HG03159 (cell line): ENCODE measurements around the gene C5orf15.

Experiments used
- ATAC-seq: cut with Tn5 transposase; IDR thresholded peaks from one replicate; pipeline ENCODE4 v1.9.1; 2021; ENCODE audit warnings: mild to moderate bottlenecking, moderate library complexity; ENCODE audit not compliant: unreplicated experiment

The C5orf15 gene

GRCh38 chr5:133968204-133968980 is at the start of gene C5orf15:
Gene C5orf15 (minus strand): TSS chr5:133968625. CDS start chr5:133968584, 41 bp downstream.
- ATAC-seq, result peak; percentile 97

GRCh38 chr5:134008266-134008749 is 39.9 kb upstream of the C5orf15 start:
- ATAC-seq, result no peak

GRCh38 chr5:134007581-134008265 is 39.3 kb upstream of the C5orf15 start:
- no peak for ATAC-seq

DNA sequence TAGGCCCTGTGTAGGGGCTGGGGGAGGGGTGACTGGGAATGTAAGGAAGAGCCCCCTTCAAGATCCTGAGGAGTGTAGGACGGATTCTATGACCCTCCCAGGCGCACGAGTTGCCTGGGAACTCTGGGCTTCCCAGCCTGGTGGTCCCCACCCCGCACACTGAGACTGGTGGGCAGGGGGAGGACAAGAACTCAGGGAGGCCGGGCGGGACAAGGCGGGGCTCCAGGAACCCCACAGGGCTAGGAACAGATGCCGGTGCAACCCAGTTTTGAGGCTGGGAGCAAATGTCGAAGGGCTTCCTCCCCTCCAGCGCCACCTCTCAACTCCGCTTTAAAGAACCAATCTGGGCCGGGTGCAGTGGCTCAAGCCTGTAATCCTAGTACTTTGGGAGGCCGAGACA is 37.7 kb upstream of the C5orf15 start:
- ATAC-seq, result no peak

DNA sequence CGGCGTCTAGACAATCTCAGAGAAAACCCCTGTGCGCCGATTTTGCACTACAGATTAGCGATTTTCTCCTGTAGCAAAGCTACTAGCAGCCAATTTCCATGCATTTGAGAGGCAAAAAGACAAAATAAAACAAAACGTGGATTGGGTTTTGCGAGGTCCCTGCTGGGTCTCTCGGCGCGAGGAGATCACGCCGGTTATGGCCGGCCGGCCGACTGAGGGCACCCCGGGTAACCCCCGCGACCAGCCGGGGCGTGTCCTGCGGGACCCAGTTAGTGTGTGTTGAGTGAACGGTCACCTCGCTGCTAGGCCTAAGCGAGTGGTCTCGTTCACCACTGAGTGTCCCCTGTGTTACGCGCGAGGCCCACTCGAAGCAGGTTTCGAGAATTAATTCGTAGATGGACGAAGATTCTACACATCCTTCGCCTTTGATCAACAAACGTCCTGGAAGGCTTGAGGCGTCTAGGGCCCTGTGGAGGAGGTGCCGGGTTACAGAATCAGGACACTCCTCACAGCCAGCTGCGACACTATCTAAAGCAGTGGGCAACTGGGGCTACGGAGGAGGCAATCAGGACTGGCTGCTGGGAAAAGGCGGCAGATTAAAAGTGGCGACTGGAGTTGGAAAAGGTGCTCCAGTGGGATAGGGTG is 37.1 kb upstream of the C5orf15 start:
- no peak for ATAC-seq

- ATAC-seq, result peak; percentile 72
These were observed 36.4 kb upstream of the C5orf15 start, which contains the start of gene VDAC1 for GRCh38 chr5:134004626-134005416. Gene VDAC1 (minus strand): TSS chr5:134004975. CDS start chr5:133993012, 11,963 bp downstream.

- peak; percentile 30 for ATAC-seq
These were observed 35.6 kb upstream of the C5orf15 start for GRCh38 chr5:134003817-134004625.

DNA sequence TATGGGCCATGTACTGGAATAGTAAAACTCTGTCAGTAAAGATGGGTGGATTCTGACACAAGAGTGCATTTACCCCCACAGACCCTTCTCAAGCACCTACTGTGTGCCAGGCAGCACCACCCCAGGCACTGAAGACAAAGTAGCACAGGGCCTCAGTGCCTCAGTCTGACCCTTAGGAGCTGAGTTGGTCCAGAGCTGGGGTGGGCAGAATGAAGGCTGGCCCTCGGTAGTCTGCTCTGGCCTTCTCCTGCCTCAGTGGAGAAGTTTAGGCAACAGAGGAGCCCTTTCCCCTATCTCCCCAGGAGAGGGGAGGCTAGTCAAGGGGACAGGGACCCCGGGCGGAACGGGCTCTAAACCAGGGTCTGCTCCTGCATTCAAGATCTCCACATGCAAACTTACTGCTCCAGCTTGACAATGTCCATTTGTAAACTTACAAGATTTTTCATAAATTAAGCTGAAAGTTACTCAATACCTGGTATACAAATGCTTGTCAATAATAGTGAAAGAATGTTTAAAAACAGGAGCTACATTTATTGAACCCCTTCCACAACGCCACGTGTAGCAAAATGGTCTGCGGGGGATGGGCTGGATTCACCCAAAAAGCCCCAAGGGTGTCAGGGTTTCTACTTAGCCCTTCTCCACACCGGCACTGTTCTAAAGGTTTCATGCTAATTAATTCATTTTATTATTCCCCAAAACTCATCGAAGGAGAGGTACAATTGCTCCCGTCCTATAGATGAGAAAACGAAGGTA is 34.8 kb upstream of the C5orf15 start:
- no peak for ATAC-seq

- ATAC-seq, result no peak
These were observed 33.7 kb upstream of the C5orf15 start for GRCh38 chr5:134001938-134002731.

GRCh38 chr5:134000696-134001453 is 32.5 kb upstream of the C5orf15 start:
- ATAC-seq, result no peak

- ATAC-seq, result no peak
These were observed 31.7 kb upstream of the C5orf15 start for GRCh38 chr5:134000091-134000511.

DNA sequence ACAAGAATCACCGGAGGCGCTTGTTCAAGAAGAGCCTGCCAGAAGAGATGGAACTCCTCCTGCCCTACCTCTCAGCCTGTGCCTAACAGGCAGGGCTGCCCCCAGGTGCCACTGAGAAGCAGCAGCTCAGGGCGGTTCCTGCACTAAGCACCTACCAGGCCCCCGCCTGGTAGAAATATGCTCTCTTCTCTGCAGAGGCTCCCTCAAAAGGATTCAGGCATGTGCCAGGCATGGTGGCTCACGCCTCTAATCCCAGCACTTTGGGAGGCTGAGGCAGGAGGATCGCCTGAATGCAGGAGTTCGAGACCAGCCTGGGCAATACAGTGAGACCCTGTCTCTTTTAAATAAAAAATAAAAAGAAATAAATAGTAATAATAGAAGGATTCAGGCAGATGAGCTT is 30.4 kb upstream of the C5orf15 start:
- no peak for ATAC-seq

- no peak for ATAC-seq
These were observed 29.6 kb upstream of the C5orf15 start for GRCh38 chr5:133998042-133998441.

DNA sequence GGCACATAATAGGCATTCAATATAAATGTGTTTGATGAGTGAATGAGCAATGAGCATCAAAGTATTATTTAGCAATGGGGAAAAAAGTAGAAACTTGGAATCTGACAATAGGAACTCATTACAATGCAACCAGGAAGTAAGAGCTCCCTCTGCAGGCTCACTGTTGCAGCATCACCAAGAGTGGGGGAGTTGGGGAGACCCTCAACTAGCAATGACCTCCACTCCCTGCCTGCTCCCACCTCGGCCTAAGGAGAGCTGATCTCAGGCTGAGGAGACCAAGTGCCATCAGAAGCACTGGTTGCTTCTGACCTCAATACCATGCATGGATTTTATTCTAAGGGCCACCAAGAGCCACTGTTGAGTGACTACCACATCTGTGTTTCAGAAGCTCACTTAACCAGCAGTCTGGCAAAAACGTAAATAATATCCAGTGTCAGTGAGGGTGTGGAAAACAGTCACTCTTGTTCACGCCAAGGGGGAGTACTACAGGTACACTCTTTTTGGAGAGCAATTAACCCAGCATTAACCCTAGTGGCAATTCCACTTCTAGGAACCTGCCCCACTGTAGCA is 28.3 kb upstream of the C5orf15 start:
- ATAC-seq, result no peak

GRCh38 chr5:133995883-133996563 is 27.6 kb upstream of the C5orf15 start:
- ATAC-seq, result no peak

- no peak for ATAC-seq
These were observed 26.9 kb upstream of the C5orf15 start for GRCh38 chr5:133995341-133995740.

DNA sequence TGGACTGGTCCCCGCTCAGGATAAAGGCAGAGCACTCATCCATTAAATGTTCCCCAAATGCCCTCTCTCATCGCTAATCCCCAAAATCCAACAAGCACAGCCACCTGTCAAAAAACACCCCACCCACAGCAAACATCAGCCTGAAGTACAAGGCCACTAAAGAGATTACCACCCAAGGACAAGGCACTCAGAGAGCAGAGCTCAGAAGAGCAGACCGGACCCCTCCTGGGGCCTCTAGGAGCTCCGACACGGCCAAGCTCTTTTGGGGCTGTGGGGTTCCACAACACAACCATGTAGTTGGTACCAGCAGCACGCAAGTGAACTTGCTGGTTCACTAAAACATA is 26.5 kb upstream of the C5orf15 start:
- no peak for ATAC-seq
